Measurements from ENCODE around the gene SKI. TPM values are rescaled to one million over a fixed set of nuclear protein-coding genes. Genes with fewer than 3 reads are reported as not detected.

The SKI gene
- total and polyA plus RNA-seq, 10 of the 15 experiments (the other 5 are each of a cell fraction or from before 2014, with no cell fraction given): 0.03 to 14.9 (median 0.96) TPM

GRCh38 chr1:2255420-2256369, 27.6 kb downstream of the SKI start:
- peak; percentile 98 for FAIRE-seq
- no peak for TF ChIP-seq LARP7 (IDR thresholded peaks at IDR 0.05)
- TF ChIP-seq HCFC1 (IDR thresholded peaks at IDR 0.05; ENCODE audit: low read length): peak; percentile 49
- TF ChIP-seq NR2F1 (conservative IDR thresholded peaks at IDR 0.05): peak; percentile 53; the same call in 1 of the 2 replicates
- peak; percentile 57; the same call in 1 of the 2 replicates for TF ChIP-seq CBX5 (IDR thresholded peaks at IDR 0.05; ENCODE audit: low read depth)
- peak; percentile 65 for TF ChIP-seq PKNOX1 (IDR thresholded peaks at IDR 0.05)
- TF ChIP-seq CBFB (IDR thresholded peaks at IDR 0.05; ENCODE audit: low read depth): no peak
- no peak for TF ChIP-seq USF1 (IDR thresholded peaks at IDR 0.05; ENCODE audit: borderline replicate concordance, extremely low read length, insufficient read depth, low read depth, low read length)
- peak; percentile 28; the same call in 1 of the 2 replicates for TF ChIP-seq SPI1 (IDR thresholded peaks at IDR 0.05; ENCODE audit: borderline replicate concordance, insufficient read depth, low read depth, low read length)
- TF ChIP-seq NBN (IDR thresholded peaks at IDR 0.05): peak; percentile 92
- peak; percentile 69 for TF ChIP-seq JUNB (IDR thresholded peaks at IDR 0.05)
- TF ChIP-seq IRF4 (IDR thresholded peaks at IDR 0.05; ENCODE audit: low read depth, low read length): peak; percentile 13; the same call in 1 of the 2 replicates
- peak; percentile 93 for TF ChIP-seq CREB1 (IDR thresholded peaks at IDR 0.05; ENCODE audit: low read depth)
- peak; percentile 43 to 52; a peak in 2 of 4 replicates for TF ChIP-seq IKZF2 (IDR thresholded peaks at IDR 0.05)
- peak; percentile 87 for TF ChIP-seq SKIL (IDR thresholded peaks at IDR 0.05; ENCODE audit: low read depth, poor library complexity, severe bottlenecking)
- no peak for TF ChIP-seq HDAC2 (IDR thresholded peaks at IDR 0.05)
- peak in 1 of 2 experiments; percentile 97; a peak in 2 of 4 replicates for TF ChIP-seq ETV6 (conservative IDR thresholded peaks at IDR 0.05 in 1 of 2, IDR thresholded peaks at IDR 0.05 in 1 of 2; ENCODE audit: borderline replicate concordance in 1 of 2, low read depth in 1 of 2)
- TF ChIP-seq ATF2 (IDR thresholded peaks at IDR 0.05; ENCODE audit: low read length): peak; percentile 88
- TF ChIP-seq POU2F2 (IDR thresholded peaks at IDR 0.05; ENCODE audit: borderline replicate concordance, low read depth, low read length): 0 out of 3 replicates have a peak, but pooled peaks have one; percentile 41

More at GRCh38 chr1:2255420-2256369, 27.6 kb downstream of the SKI start:
- peak; percentile 84 for ATAC-seq
- Histone ChIP-seq H3K36me3 (ENCODE audit: control insufficient read depth in 2 of 2, insufficient read depth in 2 of 2, low read length in 1 of 2) (peaks cover 0 to 7% of the 10 kb centered on the region in 2 experiments; a peak in 2 of 4 replicates), H3K27me3 (replicated peaks in 1 of 2; ENCODE audit: control insufficient read depth in 2 of 2, insufficient read depth in 2 of 2, low read length in 1 of 2) (no peaks in the 10 kb centered on the region), H3K4me3 (no peak overlapping the region), H2AFZ (ENCODE audit: control insufficient read depth, low read depth, low read length) (peak overlapping the region; percentile 20), H3K9ac (ENCODE audit: control insufficient read depth, insufficient read depth, low read length) (no peak overlapping the region), H3K4me2 (ENCODE audit: control insufficient read depth, insufficient read depth) (no peak overlapping the region), H3K9me3 (replicated peaks; ENCODE audit: control insufficient read depth, insufficient read depth, low read length) (peaks cover 16% of the 10 kb centered on the region), H3K27ac (ENCODE audit: control insufficient read depth, insufficient read depth) (peak overlapping the region; percentile 68), H4K20me1 (ENCODE audit: control insufficient read depth, insufficient read depth) (no peaks in the 10 kb centered on the region), H3K4me1 (ENCODE audit: control insufficient read depth, insufficient read depth, low read length) (peaks cover 17% of the 10 kb centered on the region), H3K79me2 (ENCODE audit: control insufficient read depth, insufficient read depth, low read length) (peaks cover 7% of the 10 kb centered on the region)
- peak; percentile 78 for DNase-seq (ENCODE audit: low read depth, low spot score)
- ChIA-PET POLR2A (no interaction called here), SMC1A (ENCODE audit: uncharacterized antibody, unreplicated experiment) (no interaction called here), CTCF (no interaction called here), RAD21 (ENCODE audit: unreplicated experiment) (no interaction called here)
- in situ Hi-C loops (cut with MboI): loop anchor here (5.0 kb wide), 1 partner anchor 42 kb away; no protein-coding TSS in a partner anchor
- intact Hi-C loops (cut with micrococcal nuclease; ENCODE audit: unreplicated experiment): loop anchor here (2.0 kb wide), 1 partner anchor 35 kb away; no protein-coding TSS in a partner anchor
- WGBS (ENCODE audit: insufficient coverage, insufficient replicate concordance, low lambda C conversion rate, missing lambda C conversion rate): 9% methylated on average over 5 of the region's 5 CpGs
- no TSS peak for BruUV-seq (replicated peaks)
